ENCODE measurements around the gene KRTAP12-2. TPM values are rescaled to one million over a fixed set of nuclear protein-coding genes. Genes with fewer than 3 reads are reported as not detected.
A peak's percentile ranks its signal among the peaks of the same experiment; 100 is the strongest.
"Not testable (repeated sequence)": the region's sequence is repeated elsewhere in the genome, so short reads cannot be mapped to it uniquely, and the experiment has no call there.

Gene KRTAP12-2
- total and polyA plus RNA-seq, 3 donors from 2014 or later, result 0.79 TPM; not detected in 2

DNA sequence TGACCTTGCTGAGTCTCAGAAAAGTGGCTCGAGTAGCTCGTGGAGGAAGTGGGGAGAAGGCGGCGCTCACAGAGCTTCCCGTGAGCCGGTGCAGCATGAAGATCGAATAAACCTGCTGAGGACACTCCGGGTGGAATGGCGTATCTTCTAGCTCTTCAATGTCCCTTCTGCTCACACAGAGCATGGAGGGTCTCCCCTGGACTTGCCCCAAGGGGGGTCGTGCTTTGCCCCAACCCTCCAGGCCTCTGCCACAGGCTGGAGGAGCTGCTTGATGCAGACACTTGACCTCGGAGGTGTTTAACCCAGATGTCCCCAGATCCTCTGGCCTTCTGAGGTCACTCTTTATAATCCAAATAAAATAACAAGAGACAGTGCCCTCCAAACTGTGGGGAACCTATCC is 28.0 kb upstream of the KRTAP12-2 start:
- intact Hi-C loops (cut with DNase I; ENCODE audit: low total_unique reads), result no loop called here
- H3K27ac ChIP-seq, result no peak overlapping the region
- peak; percentile 7 for DNase-seq

GRCh38 chr21:44692798-44693512 is 26.2 kb upstream of the KRTAP12-2 start:
- H3K27me3 ChIP-seq, result no peaks in the 10 kb centered on the region
- intact Hi-C loops (cut with DNase I; ENCODE audit: low total_unique reads), result no loop called here
- H3K36me3 ChIP-seq (ENCODE audit: low read depth, missing control alignments), result no peaks in the 10 kb centered on the region
- H3K27ac ChIP-seq, result no peak overlapping the region
- H3K9me3 ChIP-seq, result no peaks in the 10 kb centered on the region
- TF ChIP-seq, protein P1, sequence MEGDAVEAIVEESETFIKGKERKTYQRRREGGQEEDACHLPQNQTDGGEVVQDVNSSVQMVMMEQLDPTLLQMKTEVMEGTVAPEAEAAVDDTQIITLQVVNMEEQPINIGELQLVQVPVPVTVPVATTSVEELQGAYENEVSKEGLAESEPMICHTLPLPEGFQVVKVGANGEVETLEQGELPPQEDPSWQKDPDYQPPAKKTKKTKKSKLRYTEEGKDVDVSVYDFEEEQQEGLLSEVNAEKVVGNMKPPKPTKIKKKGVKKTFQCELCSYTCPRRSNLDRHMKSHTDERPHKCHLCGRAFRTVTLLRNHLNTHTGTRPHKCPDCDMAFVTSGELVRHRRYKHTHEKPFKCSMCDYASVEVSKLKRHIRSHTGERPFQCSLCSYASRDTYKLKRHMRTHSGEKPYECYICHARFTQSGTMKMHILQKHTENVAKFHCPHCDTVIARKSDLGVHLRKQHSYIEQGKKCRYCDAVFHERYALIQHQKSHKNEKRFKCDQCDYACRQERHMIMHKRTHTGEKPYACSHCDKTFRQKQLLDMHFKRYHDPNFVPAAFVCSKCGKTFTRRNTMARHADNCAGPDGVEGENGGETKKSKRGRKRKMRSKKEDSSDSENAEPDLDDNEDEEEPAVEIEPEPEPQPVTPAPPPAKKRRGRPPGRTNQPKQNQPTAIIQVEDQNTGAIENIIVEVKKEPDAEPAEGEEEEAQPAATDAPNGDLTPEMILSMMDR (IDR thresholded peaks at IDR 0.05), result no peak
- TF ChIP-seq POLR2A (IDR thresholded peaks at IDR 0.05), result no peak
- H3K4me3 ChIP-seq, result no peak overlapping the region
- WGBS, 2 donors, result 48 to 49% methylated on average over 2 of the region's 2 CpGs
- H3K4me1 ChIP-seq, result no peaks in the 10 kb centered on the region
- DNase-seq, result no peak

More for the DNA sequence above, 28.0 kb upstream of the KRTAP12-2 start:
- no peaks in the 10 kb centered on the region for H3K4me1 ChIP-seq
- H3K4me3 ChIP-seq, result no peak overlapping the region
- H3K27me3 ChIP-seq, result no peaks in the 10 kb centered on the region
- no peaks in the 10 kb centered on the region for H3K9me3 ChIP-seq
- TF ChIP-seq, protein P1 (IDR thresholded peaks at IDR 0.05), result no peak
- no peak for TF ChIP-seq POLR2A (IDR thresholded peaks at IDR 0.05)
- H3K36me3 ChIP-seq (ENCODE audit: low read depth, missing control alignments), result no peaks in the 10 kb centered on the region
- WGBS, 2 donors, result 76 to 82% methylated on average over 9 to 11 of the region's 11 CpGs

GRCh38 chr21:44691686-44692085 is 25.0 kb upstream of the KRTAP12-2 start:
- Histone ChIP-seq H3K4me3 (no peak overlapping the region), H3K27ac (no peak overlapping the region), H3K36me3 (ENCODE audit: low read depth, missing control alignments) (no peaks in the 10 kb centered on the region), H3K9me3 (no peaks in the 10 kb centered on the region), H3K4me1 (no peaks in the 10 kb centered on the region), H3K27me3 (no peaks in the 10 kb centered on the region)
- WGBS, 2 donors, result 80 to 82% methylated on average over 2 of the region's 2 CpGs
- intact Hi-C loops (cut with DNase I; ENCODE audit: low total_unique reads), result no loop called here
- TF ChIP-seq POLR2A (IDR thresholded peaks at IDR 0.05), result no peak
- TF ChIP-seq, protein P1 (IDR thresholded peaks at IDR 0.05), result no peak
- DNase-seq, result no peak

DNA sequence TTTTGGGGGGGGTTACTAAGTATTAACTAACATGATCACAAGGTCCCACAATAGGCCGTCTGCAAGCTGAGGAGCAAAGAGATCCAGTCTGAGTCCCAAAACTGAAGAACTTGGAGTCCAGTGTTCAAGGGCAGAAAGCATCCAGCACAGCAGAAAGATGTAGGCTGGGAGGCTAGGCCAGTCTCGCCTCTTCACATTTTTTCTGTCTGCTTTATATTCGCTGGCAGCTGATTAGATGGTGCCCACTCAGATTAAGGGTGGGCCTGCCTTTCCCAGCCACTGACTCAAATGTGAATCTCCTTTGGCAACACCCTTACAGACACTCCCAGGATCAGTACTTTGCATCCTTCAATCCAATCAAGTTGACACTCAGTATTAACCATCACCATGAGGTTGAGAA is 23.0 kb upstream of the KRTAP12-2 start:
- H3K4me3 ChIP-seq; H3K4me1 ChIP-seq; H3K27ac ChIP-seq; H3K36me3 ChIP-seq (ENCODE audit: low read depth, missing control alignments); H3K27me3 ChIP-seq; DNase-seq; H3K9me3 ChIP-seq; intact Hi-C loops (cut with DNase I; ENCODE audit: low total_unique reads): not testable (repeated sequence)
- 60 to 79% methylated on average over 3 of the region's 3 CpGs for WGBS, 2 donors

DNA sequence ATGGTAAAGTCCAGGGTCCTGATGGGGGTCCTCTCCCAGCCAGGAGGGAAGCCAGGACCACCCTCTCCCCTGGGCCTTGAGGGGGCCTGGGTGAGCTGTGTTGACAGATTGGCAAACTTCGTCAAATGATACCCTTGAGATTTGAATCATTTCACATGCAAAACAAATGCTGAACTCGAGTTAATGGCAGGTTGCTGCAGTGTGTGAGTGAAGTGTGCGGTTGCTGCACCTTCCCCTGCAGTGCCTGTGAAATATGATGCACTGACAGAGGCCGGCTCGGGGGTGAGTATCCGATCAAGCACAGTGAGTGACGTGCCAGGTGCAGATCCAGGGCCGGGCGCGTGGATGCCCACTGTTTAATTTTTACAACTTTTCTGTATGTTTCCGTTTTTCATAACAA is 20.9 kb upstream of the KRTAP12-2 start:
- 45 to 46% methylated on average over 11 of the region's 11 CpGs for WGBS, 2 donors
- Histone ChIP-seq H3K4me1 (no peaks in the 10 kb centered on the region), H3K27me3 (no peaks in the 10 kb centered on the region), H3K4me3 (no peak overlapping the region), H3K27ac (no peak overlapping the region), H3K36me3 (ENCODE audit: low read depth, missing control alignments) (no peaks in the 10 kb centered on the region), H3K9me3 (no peaks in the 10 kb centered on the region)
- no peak for DNase-seq
- intact Hi-C loops (cut with DNase I; ENCODE audit: low total_unique reads), result no loop called here
- TF ChIP-seq, protein P1 (IDR thresholded peaks at IDR 0.05), result no peak
- TF ChIP-seq POLR2A (IDR thresholded peaks at IDR 0.05), result no peak
